GM18519 (cell line): ENCODE results near the gene BTBD9.
"Not testable (repeated sequence)": the region's sequence is repeated elsewhere in the genome, so short reads cannot be mapped to it uniquely, and the experiment has no call there.

ENCODE experiments used
- ATAC-seq: cut with Tn5 transposase; IDR thresholded peaks from one replicate; pipeline ENCODE4 v1.9.1; 2021; ENCODE audit warnings: mild to moderate bottlenecking, moderate library complexity; ENCODE audit not compliant: unreplicated experiment, low FRiP score

BTBD9 gene

DNA sequence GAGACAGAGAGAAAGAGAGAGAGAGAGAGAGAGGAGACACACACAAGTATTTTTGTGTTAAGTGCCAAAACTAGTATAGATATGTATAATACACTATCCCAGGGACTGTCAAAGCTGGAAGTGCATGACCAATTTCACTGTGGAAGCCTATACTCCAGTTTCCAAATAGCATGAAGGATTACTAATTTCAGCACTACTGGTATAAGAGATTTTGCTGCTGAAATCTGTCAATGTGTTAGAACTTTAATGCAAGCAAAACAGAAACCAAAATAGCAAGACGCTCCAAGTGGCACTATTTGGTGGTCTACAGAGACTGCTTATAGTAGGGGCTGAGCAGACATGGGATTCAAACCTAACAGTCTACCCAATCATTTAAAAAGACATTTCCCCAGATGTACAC, 284.8 kb downstream of the BTBD9 start:
- ATAC-seq = no peak

DNA sequence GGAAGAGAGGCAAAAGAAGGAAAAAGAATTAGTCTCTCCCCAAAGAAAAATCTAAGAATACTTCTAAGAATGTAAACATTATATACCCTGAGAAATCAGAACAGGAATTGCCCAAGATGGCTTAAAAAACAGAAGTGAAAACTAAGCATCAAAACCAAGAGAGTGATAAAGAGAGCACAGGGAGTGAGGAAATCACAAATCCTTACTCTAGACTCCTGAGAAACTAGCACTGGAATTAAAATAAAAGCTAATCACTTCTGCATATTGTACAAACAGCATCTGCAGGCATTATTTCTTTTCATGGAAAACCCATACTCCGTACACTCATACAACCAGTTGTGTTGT, 285.7 kb downstream of the BTBD9 start:
- ATAC-seq = no peak

DNA sequence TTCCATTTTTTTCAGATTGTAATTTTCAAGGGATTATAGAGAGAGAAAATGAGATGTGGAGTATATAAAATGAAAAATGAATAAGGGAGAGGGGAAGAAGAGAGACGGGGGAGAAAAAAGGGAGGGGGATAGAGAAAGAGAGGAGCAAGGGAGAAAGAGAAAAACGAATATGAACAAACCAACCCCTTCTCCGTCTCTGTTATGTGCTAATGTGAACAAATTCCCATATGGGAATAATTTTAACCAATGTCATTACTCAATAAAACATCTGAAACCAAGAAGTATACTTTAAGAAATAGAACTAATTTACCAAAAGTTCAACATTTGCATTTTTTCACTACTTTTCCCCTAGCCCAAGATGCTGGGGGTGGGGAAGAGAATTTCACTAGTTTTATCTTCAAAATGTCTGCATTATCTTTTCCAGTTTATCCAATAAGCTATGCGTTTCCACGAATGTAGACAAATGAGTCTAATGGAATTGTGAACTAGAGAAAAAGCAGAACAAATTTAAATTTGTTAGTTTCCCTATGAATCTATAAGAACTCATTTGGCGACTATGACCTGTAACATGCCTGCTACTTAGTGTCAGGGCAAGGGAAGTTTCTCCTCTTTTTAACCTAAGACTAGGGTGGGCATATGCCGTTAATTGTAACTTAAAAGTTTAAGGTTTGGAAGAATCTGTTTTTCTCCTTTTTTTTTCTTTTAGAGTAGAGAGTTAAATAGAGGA, 286.3 kb downstream of the BTBD9 start:
- no peak for ATAC-seq

DNA sequence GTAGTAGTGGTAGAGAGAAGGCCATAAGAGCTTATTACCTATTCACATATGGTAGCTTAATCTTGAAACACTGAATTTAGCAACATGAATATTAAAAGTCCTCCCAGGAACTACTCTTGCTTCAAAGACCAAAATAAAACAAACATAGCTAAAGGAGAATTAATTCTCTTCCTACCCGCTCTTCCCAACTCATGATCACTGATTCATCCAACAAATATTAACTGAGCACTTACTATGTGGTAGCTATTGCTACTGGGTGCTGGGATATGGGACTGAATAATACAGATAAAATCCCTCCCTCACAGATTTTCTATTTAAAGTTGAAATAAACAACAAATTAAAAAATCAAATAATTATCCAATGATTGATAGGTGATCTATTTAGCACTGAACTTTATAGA, 287.1 kb downstream of the BTBD9 start:
- ATAC-seq = no peak

DNA sequence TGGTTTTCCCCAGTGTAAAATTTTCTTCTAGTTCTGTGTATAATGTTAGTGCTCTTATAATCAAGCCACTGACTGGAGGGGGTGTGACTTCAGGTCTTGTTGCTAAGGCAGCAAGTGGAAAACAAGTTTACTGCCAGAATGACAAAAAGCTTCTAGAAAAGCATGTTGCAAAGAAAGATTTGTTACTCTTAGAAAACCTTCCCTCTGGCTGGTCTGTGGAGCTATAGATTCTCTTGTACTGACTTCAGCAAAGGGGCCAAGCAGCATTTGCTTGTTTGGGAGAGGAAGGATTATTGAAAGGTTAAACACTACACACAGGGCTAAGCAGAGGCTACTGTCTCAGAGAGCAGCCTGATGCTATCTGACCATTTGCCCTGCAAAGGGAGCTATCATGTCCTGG, 288.8 kb downstream of the BTBD9 start:
- ATAC-seq = no peak

DNA sequence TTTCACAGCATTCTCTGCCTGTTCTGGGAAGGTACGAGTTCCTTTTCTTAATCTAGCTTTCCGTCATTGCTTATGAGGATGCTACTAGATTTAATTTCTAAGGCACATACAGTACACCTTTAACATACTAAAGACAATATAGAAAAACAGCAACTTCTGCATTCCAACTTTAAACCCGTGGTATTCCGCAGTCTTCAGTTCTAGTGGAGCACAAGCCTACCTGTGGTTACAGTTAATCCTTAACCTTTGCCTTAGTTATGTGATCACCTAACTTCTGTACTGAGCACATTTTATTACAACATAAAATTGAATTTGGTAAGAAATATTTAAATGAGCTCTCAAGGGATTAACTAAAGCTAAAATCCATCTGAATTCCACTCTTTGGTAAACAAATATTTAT, 289.5 kb downstream of the BTBD9 start:
- no peak for ATAC-seq

DNA sequence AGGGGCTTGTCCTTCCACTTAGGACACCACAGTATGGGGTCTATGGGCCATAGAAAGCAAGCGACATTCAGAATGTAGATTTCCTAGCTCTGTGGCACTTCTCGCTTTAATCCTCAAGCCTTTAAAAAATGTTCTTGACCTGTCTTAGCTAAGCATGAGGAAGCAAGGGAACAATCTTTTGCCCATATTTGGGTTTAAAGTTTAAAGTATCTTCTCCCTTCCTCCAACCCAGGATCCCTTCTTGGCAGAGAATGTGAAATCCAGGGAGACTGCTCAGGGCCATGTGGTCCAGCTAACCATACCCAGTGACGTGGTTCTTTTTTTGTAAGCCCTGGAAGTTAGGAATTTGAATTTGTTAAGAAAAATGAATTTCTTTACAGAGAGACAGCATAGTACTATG, 289.9 kb downstream of the BTBD9 start:
- no peak for ATAC-seq

DNA sequence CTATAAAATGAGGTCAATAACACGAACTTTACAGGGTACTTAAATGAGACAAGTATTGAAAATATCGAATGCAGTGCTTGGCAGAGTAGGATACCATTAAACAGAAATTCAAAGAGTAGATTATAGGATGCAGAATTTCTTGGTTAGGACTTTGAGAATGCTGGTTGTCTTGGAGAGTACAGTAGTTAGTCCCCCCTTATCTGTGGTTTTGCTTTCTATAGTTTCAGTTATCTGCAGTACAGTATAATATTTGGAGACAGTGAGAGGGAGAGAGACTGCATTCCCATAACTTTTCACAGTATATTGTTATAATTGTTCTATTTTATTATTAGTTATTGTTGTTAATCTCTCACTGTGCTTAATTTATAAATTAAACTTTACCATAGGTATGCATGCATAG, 290.5 kb downstream of the BTBD9 start:
- ATAC-seq = no peak

DNA sequence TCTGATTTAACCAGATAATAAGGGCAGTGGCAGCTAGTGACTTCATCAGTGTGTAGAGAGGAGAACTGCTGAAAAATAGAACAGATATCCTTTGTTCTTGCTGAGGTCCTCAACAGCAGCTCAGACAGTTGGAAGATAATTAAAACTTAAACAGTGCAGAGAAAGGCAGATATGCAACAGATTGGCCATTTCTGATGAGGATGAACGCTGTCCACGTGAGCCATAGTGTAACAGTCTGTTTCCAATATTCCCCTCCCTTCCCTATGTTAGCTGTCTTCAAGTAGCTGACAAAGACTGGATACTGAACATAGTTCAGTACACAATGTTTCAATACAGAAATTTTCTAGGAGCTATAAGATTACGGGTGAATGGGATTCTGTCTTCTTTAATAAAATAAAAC, 291.4 kb downstream of the BTBD9 start:
- no peak for ATAC-seq

DNA sequence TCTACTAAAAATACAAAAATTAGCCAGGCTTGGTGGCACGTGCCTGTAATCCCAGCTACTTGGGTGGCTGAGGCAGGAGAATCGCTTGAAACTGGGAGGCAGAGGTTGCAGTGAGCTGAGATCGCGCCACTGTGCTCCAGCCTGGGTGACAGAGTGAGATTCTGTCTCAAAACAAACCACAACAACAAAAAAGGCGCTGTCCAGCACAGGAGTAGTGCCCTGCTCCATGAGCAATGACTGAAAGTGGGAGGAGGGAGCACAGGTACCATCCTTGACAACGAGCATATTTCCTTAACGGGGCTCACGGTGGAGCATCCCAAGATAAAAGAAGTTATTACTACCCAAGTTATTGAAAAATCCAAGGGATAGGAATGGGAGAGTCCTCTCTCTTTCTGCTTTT, 291.9 kb downstream of the BTBD9 start:
- not testable (repeated sequence) for ATAC-seq

DNA sequence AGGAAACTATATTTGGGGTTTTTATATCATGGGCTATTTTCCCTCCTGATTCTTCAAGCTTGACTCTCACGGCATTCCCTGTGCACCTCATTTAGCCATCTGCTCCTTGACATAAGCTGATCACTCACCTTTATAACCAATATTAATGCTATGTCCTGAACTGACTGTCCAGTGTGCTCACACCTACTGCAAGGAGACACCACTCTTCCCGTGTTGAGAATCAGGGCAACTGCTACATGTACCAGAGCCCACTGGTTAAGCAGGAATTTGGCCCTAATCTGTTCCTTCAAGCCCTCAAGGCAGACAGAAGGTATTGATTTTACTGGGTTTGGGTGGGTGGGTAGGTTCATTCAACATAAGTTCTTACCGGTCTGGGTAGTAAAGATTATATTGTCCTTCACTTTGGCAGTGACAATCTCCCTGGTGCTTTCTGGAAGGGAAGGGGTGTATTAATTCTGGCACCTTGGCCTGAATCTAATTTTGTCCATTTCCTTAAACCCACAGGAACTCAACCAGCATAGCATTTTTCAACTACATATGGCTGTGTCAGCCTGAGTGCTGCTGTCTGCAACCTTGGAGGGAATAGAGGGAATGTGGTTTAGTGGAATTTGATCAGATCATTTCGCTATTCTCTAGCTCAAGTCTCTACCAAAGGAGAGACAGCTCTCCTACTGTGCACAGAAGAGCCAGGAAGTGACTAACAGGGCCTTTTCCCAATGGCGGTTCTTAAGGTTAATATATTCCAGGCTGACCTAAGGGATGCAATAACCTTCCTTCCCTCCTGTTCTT, 293.2 kb downstream of the BTBD9 start:
- no peak for ATAC-seq

DNA sequence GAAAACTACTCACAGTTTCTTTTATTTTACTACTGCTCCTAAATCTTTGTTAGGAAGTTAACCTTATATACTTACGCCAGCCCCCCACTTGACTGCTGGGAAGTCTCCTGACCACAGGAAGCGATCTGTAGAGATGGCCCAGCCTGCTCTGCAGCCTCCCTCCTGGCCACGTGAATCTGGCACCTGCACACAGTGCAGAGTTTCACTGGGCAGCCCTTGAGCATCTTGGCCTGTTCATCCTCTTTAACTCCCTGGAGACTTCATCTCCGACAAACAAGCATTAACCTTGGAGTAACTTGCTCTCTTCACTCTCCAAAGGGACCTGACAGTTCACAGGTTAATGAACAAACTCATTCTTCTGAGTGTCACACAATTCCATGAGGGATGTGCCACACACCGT, 294.1 kb downstream of the BTBD9 start:
- ATAC-seq = no peak

DNA sequence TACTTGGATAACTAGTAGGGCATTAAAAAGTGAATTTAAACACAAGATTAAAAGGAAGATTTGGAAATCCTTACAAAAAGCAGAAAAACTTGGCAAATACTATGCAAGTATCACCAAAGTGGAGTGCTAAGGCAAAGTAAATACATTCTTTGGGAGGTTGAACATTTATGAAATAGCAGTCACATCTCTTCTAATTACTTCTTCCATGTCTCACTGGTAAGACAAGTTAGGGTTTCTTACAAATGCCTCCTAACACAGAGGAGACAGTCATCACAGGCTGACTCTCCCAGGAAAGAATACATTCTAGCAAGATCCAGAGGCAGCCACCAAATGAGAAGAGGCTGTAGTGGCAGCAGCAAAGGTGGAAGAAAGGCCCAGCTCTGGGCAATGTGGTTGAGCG, 298.2 kb downstream of the BTBD9 start:
- ATAC-seq = no peak

DNA sequence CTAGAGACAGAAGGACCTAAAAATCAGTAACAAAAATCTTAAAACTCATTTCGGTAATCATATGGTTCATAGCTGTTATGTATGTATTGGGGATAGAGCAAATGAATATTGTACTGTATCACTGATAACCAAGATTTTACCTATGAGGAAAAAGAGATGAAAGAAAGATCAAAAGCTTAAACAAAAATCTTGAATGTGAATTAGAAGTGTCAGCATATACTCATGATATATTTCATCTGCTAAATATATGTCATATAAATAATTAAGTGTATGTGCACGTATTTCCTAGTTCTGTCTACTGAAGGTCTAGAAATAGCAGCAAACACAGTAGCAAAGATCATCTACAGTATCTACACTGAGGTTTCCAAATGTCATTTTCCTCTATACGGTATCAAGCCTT, 299.8 kb downstream of the BTBD9 start:
- no peak for ATAC-seq

DNA sequence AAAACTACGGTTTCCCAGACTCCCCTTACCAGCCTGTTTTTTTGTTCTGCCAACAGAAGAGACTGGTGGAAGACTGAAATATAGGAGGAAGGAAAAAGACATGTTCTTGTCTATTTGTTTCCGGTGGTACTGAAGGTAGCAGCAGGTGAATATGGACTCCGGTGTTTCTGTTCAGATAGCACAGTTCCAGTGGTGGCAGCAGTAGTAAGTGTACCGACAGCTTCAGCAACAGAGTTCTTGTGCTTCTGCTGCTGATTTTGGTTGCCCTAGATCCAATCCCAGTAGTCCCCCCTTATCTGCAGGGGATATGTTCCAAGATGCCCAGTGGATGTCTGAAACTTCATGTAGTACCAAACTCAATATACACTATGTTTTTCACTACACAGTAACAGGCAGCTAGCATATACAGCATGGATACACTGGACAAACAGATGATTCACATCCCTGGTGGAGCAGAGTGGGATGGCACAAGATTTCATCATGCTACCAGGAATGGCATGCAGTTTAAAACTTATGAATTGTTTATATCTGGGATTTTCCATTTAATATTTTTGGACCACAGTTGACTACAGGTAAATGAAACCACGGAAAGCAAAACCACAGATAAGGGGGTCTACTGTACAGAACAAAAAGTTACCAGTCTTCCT, 301.8 kb downstream of the BTBD9 start:
- ATAC-seq = no peak

DNA sequence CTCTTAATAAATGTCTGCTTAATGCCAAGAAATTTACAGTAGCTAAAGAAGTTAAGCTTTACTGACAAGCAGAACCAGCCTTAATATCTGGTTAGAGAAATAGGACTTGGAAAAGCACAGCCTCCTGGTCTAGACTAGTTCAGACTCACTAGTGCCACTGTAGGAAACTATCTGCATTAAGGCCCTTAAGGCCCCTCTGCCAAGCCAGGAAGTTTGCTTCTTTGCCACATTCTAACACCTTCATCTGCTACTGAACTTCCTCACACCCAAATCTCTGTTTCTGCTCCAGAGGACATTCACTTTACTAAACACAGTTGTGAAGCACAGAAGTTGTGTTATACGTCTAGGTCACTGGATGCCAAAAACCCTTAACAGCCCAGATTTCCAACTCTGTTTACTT, 302.8 kb downstream of the BTBD9 start:
- ATAC-seq = no peak

DNA sequence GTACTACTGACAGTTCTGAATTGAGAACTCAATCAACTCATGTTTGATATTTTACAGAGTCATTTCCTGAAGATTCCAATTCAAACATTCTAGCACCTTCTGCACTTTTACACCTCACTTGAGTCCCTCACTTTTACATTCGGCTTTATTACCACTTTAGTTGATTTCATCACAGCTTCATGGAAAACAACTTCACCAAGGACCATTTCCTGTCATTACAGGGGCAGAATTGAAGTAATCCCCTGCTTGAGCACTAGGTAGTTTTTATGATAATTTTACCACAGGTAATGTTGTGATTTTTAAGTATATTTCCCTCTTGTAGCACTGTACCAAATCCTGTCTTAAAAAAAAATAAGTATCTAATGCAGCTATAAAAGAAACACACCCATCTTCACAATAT, 312.9 kb downstream of the BTBD9 start:
- no peak for ATAC-seq

DNA sequence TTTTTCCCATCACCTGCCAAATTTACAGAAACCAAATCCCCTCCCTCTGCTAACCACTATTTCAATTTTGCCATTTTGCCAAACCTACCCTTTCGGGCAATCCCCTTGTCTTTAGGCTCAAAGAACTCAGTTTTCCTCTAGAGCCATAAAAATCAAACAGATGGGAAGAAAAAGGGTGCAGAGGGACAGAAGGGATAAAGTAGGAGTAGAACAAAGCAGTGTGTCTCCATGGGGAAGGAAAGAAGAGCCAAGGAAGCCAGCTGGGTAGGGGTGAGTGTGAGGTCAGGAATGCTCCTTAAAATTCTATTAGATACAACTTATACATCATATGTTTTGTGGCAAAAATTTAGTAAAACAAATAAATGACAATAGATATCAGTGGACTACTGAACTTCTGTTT, 316.5 kb downstream of the BTBD9 start:
- ATAC-seq = no peak

DNA sequence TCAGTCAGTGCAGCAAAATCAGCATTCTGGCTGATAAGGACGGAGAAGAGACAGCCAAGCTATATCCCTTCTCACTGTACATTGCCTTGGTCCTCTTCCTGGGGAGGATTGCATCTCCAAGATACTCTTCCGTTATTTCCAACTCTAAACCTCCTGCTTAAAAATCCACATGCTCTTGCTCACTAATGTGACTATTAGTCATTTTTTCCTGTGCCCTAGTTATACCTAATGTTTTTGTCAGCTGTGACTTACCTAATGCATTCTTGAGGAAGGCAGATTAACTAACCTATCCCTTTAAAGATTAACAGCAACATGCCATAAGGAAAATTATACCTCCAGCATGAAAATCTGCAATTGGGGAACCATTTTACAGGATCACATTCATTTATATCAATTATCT, 317.6 kb downstream of the BTBD9 start:
- no peak for ATAC-seq

DNA sequence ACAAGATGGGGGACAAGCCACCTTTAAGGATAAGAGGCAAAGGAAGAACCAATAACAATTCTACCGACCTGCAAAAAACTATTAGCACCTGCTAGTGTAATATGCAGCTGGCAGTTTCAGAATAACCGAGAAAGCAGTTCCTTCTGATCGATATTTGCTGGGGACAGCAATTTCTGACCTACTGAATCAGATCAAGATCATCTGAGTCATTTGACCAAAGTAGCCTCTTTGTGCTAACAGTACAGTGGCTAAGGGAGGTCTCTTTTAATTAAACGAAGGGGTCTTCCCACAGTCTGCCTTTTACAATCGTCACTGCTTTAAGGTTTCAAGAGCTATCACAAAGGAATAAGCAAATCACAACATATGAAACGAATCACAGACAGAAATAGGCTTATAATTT, 318.9 kb downstream of the BTBD9 start:
- ATAC-seq = no peak

DNA sequence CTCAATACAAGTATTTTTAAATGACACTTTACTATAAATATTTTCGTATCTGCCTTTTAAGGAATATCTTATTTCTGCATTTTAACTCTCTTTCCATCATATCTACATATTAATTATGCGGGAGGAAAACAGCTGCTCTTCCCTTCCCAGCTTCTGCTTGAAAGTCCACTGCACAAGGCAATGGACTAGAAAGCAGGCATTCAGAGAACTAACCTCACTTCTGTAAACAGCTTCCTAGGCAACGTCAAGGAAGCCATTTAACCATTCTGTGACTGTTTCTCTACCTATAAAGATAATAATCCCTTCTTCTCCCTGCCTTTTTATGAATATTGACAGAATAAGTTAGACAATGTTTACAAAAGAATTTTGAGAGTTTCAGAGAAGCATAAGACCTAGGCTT, 319.4 kb downstream of the BTBD9 start:
- no peak for ATAC-seq
